Vagina (tissue), 2 donors: ENCODE measurements around the gene ARCN1. TPM values are rescaled to one million over a fixed set of nuclear protein-coding genes. Genes with fewer than 3 reads are reported as not detected.
A peak's percentile ranks its signal among the peaks of the same experiment; 100 is the strongest.

Experiments
- DNase-seq, 2 donors: peaks; one replicate each; pipeline ENCODE4 v3.0.0-alpha.2; 2017; ENCODE audit errors: extremely low spot score in 2 of 2
- H3K27ac ChIP-seq: fragments of 200-600 bp; sonication (generic); one replicate; pipeline ENCODE4 v1.5.1; 2019
- H3K27me3 ChIP-seq: fragments of 200-600 bp; sonication (generic); one replicate; pipeline ENCODE4 v1.5.1; 2019
- H3K36me3 ChIP-seq, 2 donors: fragments of 200-600 bp; sonication (generic); one replicate each; pipeline ENCODE4 v1.5.1; 2017 to 2019
- H3K4me1 ChIP-seq: fragments of 200-600 bp; sonication (generic); one replicate; pipeline ENCODE4 v1.5.1; 2019
- H3K4me3 ChIP-seq, 2 donors: fragments of 200-600 bp; sonication (generic); 1 replicate in 1 of 2; 2 replicates in 1 of 2; pipeline ENCODE4 v1.5.1; 2016 to 2019
- H3K9me3 ChIP-seq: fragments of 200-600 bp; sonication (generic); one replicate; pipeline ENCODE4 v1.5.1; 2019
- CTCF ChIP-seq, 3 experiments: fragments of 450-650 bp in 2 of 3; fragments of 200-600 bp in 1 of 3; sonication (generic) in 1 of 3; IDR thresholded peaks; one replicate each; pipeline ENCODE4 v1.5.1; 2017 to 2019; ENCODE audit warnings: antibody characterized with exemption in 3 of 3, mild to moderate bottlenecking in 2 of 3, moderate library complexity in 2 of 3
- POLR2A ChIP-seq, 2 donors: fragments of 450-650 bp; IDR thresholded peaks; one replicate each; pipeline ENCODE4 v1.6.1; 2017; ENCODE audit warnings: antibody characterized with exemption in 2 of 2, mild to moderate bottlenecking in 2 of 2, moderate library complexity in 2 of 2
- POLR2AphosphoS5 ChIP-seq, 2 donors: sonication (generic); formaldehyde crosslinking; IDR thresholded peaks; one replicate each; pipeline ENCODE4 v1.9.0; 2017; ENCODE audit warnings: antibody characterized with exemption in 2 of 2, mild to moderate bottlenecking in 2 of 2, low read depth in 1 of 2; ENCODE audit not compliant: insufficient read depth in 1 of 2
- intact Hi-C: fragments of 100-400 bp; cut with DNase I; formaldehyde crosslinking; loops from one replicate; pipeline ENCODE4 v1.15.1; 2023
- total RNA-seq: library from RNA; depleted of rRNA; stranded (reverse); fragments of >200 nt; gene quantifications from one replicate; pipeline ENCODE4 v1.2.3, GENCODE V29; 2016

The ARCN1 gene
- total RNA-seq, 1 donor from 2014 or later, result 78.6 TPM

DNA sequence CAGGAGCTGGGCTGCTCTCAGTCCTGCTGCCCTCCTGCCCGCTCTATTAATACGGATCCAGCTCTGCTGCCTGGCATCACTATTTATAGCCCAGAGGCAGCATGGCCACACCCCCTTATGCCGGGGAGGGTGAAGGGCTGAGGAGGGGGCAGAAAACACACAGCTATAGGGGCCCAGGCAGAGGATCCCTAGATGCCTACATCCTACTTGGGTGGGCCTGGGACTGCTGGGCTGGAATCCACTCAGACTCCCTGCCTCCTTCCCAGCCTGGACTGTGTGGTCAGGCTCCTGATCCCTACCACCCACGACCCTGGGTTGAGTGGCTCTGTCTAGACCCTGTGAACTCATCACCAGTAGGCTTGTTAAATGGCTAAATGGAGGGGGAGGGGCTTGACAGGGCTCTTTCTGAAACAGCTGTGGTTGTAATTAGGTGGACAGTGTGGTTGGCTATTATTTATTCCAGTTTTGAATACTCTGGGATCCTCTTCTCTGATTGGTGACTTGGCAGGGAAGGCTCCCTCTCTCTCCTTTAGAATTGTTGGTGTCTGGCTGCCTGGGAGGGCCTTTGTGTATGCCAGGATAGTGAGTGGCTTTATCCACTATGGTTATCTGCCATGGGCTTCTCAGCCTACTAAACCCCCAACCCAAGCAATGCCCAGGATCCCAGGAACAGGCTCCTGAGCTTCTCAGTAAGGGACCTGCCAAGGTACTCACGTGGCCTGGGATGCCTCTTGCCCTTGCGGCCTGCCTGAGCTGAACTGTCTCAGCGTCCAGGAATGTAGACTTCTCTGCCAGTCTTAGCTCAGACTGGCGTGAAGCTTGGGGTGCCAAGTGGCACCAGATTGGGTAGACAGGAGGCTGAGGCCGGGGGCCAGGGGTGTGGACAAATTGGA lies 50.4 kb downstream of the ARCN1 start:
- DNase-seq, result no peak
- Histone ChIP-seq H3K36me3 (peaks cover 0 to 26% of the 10 kb centered on the region in 2 donors), H3K4me1 (peaks cover 70% of the 10 kb centered on the region), H3K27ac (peak overlapping the region; percentile 90), H3K27me3 (no peaks in the 10 kb centered on the region), H3K9me3 (no peaks in the 10 kb centered on the region), H3K4me3 (peak overlapping the region in 1 of 2 donors; percentile 55)
- intact Hi-C loops, result no loop called here
- TF ChIP-seq CTCF (IDR thresholded peaks at IDR 0.05) (no peak), POLR2A (IDR thresholded peaks at IDR 0.05) (no peak), POLR2AphosphoS5 (IDR thresholded peaks at IDR 0.05; ENCODE audit: insufficient read depth in 1 of 2, low read depth in 1 of 2) (peak in 1 of 2 donors; percentile 23)

- H3K27ac ChIP-seq, result peak overlapping the region; percentile 90
- H3K9me3 ChIP-seq, result no peaks in the 10 kb centered on the region
- no peak overlapping the region for H3K4me3 ChIP-seq
- H3K36me3 ChIP-seq, result peaks cover 0 to 30% of the 10 kb centered on the region in 2 donors
- H3K4me1 ChIP-seq, result peaks cover 66% of the 10 kb centered on the region
- no peak for DNase-seq
- no peak for TF ChIP-seq POLR2A (IDR thresholded peaks at IDR 0.05)
- TF ChIP-seq POLR2AphosphoS5 (IDR thresholded peaks at IDR 0.05; ENCODE audit: insufficient read depth in 1 of 2, low read depth in 1 of 2), result peak in 1 of 2 donors; percentile 35
- TF ChIP-seq CTCF (IDR thresholded peaks at IDR 0.05), result no peak
- H3K27me3 ChIP-seq, result no peaks in the 10 kb centered on the region
- intact Hi-C loops, result no loop called here
These were observed 51.1 kb downstream of the ARCN1 start for GRCh38 chr11:118623269-118623655.

- Histone ChIP-seq H3K9me3 (no peaks in the 10 kb centered on the region), H3K27ac (no peak overlapping the region), H3K4me3 (no peak overlapping the region), H3K4me1 (peaks cover 65% of the 10 kb centered on the region), H3K36me3 (peaks cover 0 to 34% of the 10 kb centered on the region in 2 donors), H3K27me3 (no peaks in the 10 kb centered on the region)
- no peak for DNase-seq
- no peak for TF ChIP-seq CTCF (IDR thresholded peaks at IDR 0.05)
- TF ChIP-seq POLR2AphosphoS5 (IDR thresholded peaks at IDR 0.05; ENCODE audit: insufficient read depth in 1 of 2, low read depth in 1 of 2), result no peak
- TF ChIP-seq POLR2A (IDR thresholded peaks at IDR 0.05), result no peak
- intact Hi-C loops, result no loop called here
These were observed 53.0 kb downstream of the ARCN1 start for GRCh38 chr11:118625036-118625690.

DNA sequence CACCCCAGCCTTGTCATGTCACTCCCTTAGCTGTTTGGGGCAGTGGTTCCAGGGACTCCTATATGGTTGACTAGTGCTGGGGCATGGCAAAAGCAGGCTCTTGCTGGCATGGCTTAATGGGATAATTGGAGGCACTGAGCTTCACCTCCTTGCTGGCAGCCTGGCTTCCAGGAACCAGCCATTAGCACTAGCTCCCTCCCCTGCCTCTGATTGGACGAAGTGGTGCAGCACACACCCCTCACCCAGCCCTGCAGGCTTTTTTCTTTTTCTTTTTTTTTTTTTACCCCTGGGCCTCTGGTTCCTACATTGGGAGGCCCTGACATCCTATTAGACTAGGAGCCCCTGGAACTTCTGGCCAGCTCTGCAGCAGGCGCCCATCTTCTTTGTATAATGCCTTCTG lies 53.8 kb downstream of the ARCN1 start:
- H3K9me3 ChIP-seq, result no peaks in the 10 kb centered on the region
- no peak overlapping the region for H3K4me3 ChIP-seq
- H3K4me1 ChIP-seq, result peaks cover 63% of the 10 kb centered on the region
- no peak for TF ChIP-seq CTCF (IDR thresholded peaks at IDR 0.05)
- TF ChIP-seq POLR2A (IDR thresholded peaks at IDR 0.05), result no peak
- no peak for TF ChIP-seq POLR2AphosphoS5 (IDR thresholded peaks at IDR 0.05; ENCODE audit: insufficient read depth in 1 of 2, low read depth in 1 of 2)
- H3K27me3 ChIP-seq, result no peaks in the 10 kb centered on the region
- intact Hi-C loops, result no loop called here
- no peak for DNase-seq
- peaks cover 0 to 34% of the 10 kb centered on the region in 2 donors for H3K36me3 ChIP-seq
- H3K27ac ChIP-seq, result no peak overlapping the region
